HG03139 (cell line): ENCODE results near the gene SNRPA1.
"Not testable (repeated sequence)": the region's sequence is repeated elsewhere in the genome, so short reads cannot be mapped to it uniquely, and the experiment has no call there.

Experiments
- ATAC-seq: cut with Tn5 transposase; IDR thresholded peaks from one replicate; pipeline ENCODE4 v1.9.1; 2021; ENCODE audit not compliant: unreplicated experiment

Gene SNRPA1

DNA sequence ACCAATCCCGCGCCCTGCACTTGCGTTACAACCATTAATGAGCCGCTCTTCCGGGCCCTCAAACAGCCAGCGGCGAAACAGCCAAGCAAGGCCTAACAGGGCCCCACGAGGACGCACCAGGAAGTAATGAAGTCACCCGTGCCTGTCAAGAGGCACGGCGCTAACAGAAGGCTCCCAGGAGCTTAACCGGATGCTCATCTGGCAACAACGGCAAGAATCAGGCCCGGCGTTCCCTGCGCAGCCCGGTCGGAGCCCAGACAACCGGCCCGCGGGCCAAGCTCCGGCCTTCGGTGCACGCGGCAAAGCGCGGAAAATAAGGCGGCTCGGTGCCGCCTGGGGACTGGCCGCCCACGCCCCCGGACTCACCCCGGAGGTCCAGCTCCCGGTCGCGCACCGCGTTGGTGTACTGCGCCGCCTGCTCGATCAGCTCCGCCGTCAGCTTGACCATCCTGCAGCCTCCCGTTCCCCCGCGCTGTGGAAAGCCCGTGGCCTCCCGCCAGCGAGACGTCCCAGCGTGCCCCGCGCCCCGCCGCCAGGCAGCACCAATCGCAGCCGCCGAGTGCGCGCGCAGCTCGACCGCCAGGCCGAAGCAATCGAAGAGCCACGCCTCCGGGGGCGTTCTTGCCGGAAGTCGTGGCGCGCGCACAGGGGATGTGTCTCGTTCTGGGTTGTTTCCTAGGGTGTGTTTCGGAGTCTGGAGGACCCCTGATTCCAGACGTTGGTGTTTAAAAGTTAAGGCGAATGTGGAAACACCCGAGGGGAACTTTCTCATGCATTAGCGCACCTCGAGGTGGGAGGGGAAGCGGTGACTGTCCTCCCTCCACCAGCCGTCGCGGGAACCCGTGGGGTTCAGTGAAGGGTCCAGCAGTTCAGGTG, at the start of gene SNRPA1:
TSS of gene SNRPA1 (minus strand) at position 518 of the 876 bp plus-strand sequence. CDS start at position 448, 70 bp downstream.
- peak; percentile 78 for ATAC-seq

DNA sequence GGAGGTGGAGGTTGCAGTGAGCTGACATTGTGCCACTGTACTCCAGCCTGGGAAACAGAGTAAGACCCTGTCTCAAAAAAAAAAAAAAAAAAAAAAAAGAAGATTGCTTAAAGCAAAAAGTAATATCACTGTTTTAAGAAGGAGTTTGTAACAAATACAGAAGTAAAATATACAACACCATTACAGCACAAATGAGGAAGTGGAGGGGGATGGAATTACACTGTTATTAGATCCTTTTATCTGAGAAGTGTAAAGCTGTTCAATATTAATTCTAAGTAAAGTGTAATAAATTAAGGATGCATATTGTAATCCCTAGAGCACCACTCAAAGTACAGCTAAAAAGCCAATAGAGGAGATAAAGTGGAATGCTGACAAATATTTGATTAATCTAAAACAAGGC, 47.0 kb upstream of the SNRPA1 start:
- ATAC-seq: no peak

DNA sequence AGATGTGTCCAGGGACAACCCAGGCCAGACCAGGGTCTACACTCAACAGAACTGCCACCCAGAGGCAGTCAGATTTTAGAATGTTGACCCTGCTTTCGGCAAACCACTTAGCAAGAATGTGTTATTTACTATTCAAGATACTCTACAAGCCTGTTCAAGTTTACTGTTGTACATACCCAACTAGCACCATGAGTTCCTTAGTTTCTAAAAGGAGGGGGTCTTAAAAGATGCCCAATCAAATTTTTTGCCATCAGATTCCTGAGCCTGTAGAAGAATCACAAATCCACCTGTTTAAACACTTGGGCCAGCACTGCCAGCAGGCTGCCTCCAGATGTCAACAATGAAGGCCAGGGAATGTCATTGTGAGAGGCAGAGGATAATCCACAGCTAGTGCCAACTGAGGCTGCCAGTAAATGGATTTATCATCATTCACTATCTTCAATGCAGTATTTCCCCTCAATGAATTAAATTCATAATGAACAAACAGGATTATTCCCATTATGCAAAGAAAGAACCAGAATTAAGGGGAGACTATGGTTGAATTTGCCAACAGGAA, 43.5 kb upstream of the SNRPA1 start:
- no peak for ATAC-seq

GRCh38 chr15:101337976-101338375, 42.9 kb upstream of the SNRPA1 start:
- ATAC-seq: no peak

DNA sequence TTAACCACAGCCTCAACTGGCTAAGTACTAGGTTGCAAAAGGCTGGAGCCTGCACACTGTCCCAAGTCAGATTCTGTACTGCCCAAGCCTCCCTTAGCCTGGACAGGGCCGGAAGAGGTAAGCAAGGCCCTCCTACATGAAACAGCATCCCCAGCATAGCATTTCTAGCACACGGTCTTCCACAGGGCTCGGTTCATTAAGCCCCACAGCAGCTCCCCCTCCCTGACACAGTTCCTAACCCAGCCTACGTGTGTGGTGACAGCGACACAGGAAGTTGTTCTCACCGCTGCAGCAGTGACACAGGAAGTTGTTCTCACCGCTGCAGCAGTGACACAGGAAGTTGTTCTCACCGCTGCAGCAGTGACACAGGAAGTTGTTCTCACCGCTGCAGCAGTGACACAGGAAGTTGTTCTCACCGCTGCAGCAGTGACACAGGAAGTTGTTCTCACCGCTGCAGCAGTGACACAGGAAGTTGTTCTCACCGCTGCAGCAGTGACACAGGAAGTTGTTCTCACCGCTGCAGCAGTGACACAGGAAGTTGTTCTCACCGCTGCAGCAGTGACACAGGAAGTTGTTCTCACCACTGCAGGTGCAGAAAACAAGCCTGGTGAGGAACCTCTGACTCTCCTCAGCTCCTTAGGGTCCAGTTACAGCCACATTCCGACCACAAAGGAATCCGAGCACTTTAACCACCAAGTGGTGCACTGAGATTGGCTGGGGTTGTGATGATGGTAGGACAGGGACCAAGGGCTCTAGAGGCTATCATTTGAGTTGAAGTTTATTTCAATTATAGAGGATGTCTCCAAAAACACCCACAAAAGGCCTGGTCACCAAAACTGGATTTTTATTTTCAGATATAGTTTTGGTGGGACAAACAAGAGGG, 39.1 kb upstream of the SNRPA1 start:
- not testable (repeated sequence) for ATAC-seq

GRCh38 chr15:101332061-101332467, 37.0 kb upstream of the SNRPA1 start:
- ATAC-seq: no peak

DNA sequence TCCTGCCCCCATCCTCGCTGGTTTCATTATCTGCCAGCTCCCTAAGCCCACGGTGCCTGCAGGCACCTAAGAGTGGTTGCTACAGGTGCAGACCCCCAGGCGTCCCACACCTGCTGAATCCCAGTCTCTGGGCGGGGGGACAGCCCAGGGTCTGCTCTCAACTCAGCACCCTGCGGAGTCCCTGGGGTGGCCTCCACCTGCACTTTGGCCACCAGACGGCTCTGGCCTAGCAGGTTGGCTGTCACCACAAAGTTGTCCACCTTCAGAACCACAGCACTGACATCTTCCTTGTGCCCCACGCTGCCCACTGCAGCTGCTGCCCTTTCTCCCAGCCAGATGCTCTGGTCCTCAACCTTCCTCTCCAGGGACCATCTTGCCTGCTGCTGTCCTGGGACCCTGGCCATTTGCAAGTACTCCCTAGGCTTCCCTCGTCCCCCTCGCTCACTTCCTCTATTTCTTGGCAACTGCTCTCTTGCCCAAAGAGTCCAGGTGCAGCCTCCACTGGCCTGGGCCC, 34.9 kb upstream of the SNRPA1 start:
- ATAC-seq: no peak

DNA sequence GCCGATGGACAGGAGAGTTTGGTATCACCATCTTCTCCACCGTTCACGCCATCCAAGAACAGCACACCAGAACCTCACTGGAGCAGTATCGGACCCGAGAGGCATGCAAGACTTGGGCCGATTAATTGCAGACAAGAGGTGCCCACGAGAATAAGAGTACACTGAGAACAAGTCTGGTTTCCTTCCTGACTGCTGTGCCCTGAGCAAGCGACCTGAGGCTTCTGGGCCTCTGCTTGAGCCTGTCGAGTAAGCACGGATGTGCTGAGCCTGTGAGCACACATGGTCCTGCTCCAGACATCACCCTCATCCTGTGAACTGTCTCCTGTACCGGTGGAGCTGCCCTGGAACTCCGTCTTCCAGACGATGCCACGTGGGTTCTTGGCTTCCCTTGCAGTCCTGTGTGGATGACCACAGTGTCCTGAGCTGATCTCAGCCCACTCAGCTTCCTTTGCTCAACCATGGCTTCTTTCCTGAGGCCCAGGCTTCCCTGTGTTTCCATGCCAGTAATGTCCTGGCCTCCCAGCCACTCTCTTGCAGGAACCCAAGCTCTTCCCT, 34.3 kb upstream of the SNRPA1 start:
- no peak for ATAC-seq

GRCh38 chr15:101328001-101328400, 33.0 kb upstream of the SNRPA1 start:
- no peak for ATAC-seq

GRCh38 chr15:101327147-101327740, 32.2 kb upstream of the SNRPA1 start:
- no peak for ATAC-seq

DNA sequence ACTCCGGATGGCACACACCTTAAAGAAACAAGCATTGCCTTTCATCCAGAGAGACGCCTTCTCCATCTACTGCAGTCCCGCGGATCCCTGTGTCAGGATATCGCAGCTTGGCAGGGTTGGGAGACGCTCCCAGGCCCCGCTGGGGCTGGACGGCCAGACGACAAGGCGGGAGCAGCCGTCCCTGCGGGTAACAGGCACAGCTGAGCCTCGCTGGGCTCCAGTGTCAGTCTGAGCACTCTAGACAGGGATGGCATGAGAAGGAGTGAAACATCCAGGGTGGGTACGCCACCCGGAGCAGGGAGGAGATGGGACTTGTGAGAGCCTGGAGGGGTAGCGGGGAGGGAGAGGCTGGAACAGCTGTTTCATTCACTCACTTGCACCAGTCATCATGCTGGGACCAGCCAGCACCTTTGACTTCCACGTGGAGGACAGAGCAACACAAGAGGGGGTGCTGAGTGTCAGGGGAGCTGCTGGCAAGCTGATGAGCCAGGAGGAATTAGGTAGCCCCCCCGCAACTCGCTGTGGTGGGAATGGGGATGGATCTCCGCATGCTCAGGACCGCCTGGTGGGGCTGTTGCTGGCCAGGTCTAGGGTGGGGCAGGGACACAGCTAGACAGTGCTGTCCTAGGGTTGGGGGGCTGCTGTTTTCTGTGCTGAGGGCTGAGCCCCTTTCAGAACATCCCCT, 31.6 kb upstream of the SNRPA1 start:
- no peak for ATAC-seq

DNA sequence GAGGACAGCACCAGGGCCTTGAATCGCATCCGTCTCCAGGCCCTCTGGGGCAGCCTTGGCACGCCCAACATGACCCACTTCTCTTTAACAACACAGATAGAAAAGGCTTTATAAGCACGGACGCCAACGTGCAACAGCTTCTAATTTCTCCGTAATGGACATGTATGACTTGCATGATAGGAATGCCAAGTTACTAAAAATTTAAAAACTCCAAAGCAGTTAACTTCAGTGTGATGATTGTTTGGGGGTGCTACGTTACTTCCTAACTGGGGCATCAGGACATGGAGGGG, 30.9 kb upstream of the SNRPA1 start:
- ATAC-seq: no peak

GRCh38 chr15:101325263-101326025, 30.4 kb upstream of the SNRPA1 start:
- no peak for ATAC-seq

GRCh38 chr15:101324524-101325177, 29.6 kb upstream of the SNRPA1 start:
- no peak for ATAC-seq

DNA sequence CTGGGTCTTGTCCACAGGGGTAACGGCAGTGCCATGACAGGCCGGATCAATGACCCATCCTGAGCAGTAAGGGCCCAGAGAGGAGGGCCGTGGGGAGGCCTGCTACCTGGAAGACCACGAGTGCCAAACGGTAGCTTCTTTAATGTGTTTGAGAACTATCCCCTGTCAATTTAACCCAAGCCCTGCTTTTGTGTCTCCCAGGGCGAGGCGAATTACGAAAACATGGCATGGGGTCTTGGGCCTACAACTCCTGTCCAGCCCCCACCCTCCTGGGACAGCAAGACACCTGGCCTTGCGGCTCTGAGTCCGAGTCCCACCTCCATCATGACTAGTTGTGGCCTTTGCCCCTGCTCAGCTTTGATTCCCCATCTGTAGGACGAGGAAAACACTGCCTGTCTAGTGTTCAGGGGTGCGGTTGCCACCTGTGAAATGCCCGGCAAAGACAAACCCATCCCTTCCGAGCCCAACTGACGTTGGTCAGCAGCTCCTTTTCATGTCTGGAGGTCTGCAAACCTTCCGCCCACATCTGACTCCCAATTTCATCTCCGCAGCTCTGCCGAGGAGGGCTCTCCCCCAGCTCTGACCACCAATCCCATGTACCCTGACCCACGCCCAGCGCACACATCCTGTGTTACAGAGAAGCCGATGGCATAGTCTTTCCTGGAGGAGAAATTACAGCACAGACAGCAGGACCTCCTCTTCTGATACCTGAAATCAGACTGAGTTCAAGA, 28.9 kb upstream of the SNRPA1 start:
- ATAC-seq: no peak

- ATAC-seq: no peak
Observed at GRCh38 chr15:101322854-101323477, 27.9 kb upstream of the SNRPA1 start.

- no peak for ATAC-seq
Observed at GRCh38 chr15:101322016-101322695, 27.1 kb upstream of the SNRPA1 start.
